Gastrocnemius medialis (tissue), 4 donors: ENCODE data around the gene DCLK2. TPM values are rescaled to one million over a fixed set of nuclear protein-coding genes. Genes with fewer than 3 reads are reported as not detected.

ENCODE experiments used
- ATAC-seq, 2 donors: fragments of 150-250 bp; one replicate each; pipeline ENCODE4 v1.9.1; 2016
- DNase-seq, 2 donors: peaks; one replicate each; pipeline ENCODE4 v3.0.0-alpha.2; 2019
- H3K27ac ChIP-seq, 4 donors: fragments of 200-600 bp; sonication (generic); 1 replicate in 1 of 4; 2 replicates in 3 of 4; pipeline ENCODE4 v1.5.1; 2016 to 2018; ENCODE audit warnings: mild to moderate bottlenecking in 2 of 4, moderate library complexity in 1 of 4
- H3K27me3 ChIP-seq, 3 donors: fragments of 200-600 bp; sonication (generic) in 2 of 3; 1 replicate in 1 of 3; 2 replicates in 2 of 3; pipeline versions ENCODE4 v1.5.1 to v1.6.0; 2016 to 2019; ENCODE audit warnings: mild to moderate bottlenecking in 1 of 3, moderate library complexity in 1 of 3
- H3K36me3 ChIP-seq, 2 donors: fragments of 200-600 bp; sonication (generic) in 1 of 2; one replicate each; pipeline ENCODE4 v1.5.1; 2017 to 2018
- H3K4me1 ChIP-seq, 2 donors: fragments of 200-600 bp; sonication (generic) in 1 of 2; one replicate each; pipeline ENCODE4 v1.5.1; 2016 to 2017; ENCODE audit warnings: mild to moderate bottlenecking in 2 of 2
- H3K4me3 ChIP-seq, 4 donors: fragments of 200-600 bp; sonication (generic) in 3 of 4; 1 replicate in 1 of 4; 2 replicates in 3 of 4; pipeline ENCODE4 v1.5.1; 2016 to 2019; ENCODE audit warnings: mild to moderate bottlenecking in 2 of 4
- H3K9me3 ChIP-seq, 3 donors: fragments of 200-600 bp; sonication (generic) in 2 of 3; 1 replicate in 1 of 3; 2 replicates in 2 of 3; pipeline ENCODE4 v1.5.1; 2016 to 2019
- CTCF ChIP-seq, 5 experiments: fragments of 450-650 bp in 3 of 5; fragments of 200-600 bp in 2 of 5; sonication (generic) in 2 of 5; IDR thresholded peaks in 4 of 5; conservative IDR thresholded peaks in 1 of 5; 1 replicate in 4 of 5; 2 replicates in 1 of 5; pipeline ENCODE4 v1.5.1; 2016 to 2019; ENCODE audit warnings: antibody characterized with exemption in 5 of 5, mild to moderate bottlenecking in 3 of 5, moderate library complexity in 3 of 5
- POLR2A ChIP-seq, 2 donors: fragments of 450-650 bp; IDR thresholded peaks; one replicate each; pipeline ENCODE4 v1.6.1; 2017; ENCODE audit warnings: antibody characterized with exemption in 2 of 2, mild to moderate bottlenecking in 2 of 2, moderate library complexity in 2 of 2
- in situ Hi-C, 4 donors: fragments of 200-750 bp; cut with MboI; loops; one replicate each; pipeline versions ENCODE4 v1.15.0 to v1.8.0; 2017; ENCODE audit warnings: low sequenced_read_pairs in 4 of 4
- intact Hi-C: fragments of 100-400 bp; cut with DNase I; formaldehyde crosslinking; loops from one replicate; pipeline ENCODE4 v1.15.1; 2023; ENCODE audit warnings: low total_unique reads
- total RNA-seq, 4 donors: library from RNA; depleted of rRNA; stranded (reverse); fragments of >200 nt; gene quantifications; one replicate each; pipeline versions ENCODE4 v1.1.0 to v1.2.3, GENCODE V29; 2016

The DCLK2 gene
- total RNA-seq, 4 donors from 2014 or later, result 0.29 to 0.97 (median 0.47) TPM

- DNase-seq (no peak), ATAC-seq (no peak)
- no peaks in the 10 kb centered on the region for H3K4me1 ChIP-seq
- no peaks in the 10 kb centered on the region for H3K9me3 ChIP-seq
- H3K27me3 ChIP-seq, result no peaks in the 10 kb centered on the region
- TF ChIP-seq POLR2A (IDR thresholded peaks at IDR 0.05) (no peak), CTCF (IDR thresholded peaks at IDR 0.05 in 4 of 5, conservative IDR thresholded peaks at IDR 0.05 in 1 of 5) (no peak)
- intact Hi-C loops (loop anchor here (10.0 kb wide), 1 partner anchor 132 kb away; the partner anchor contains the start of gene DCLK2), in situ Hi-C loops (loop anchor here in 2 of 4 donors (25.0 kb wide), 1 partner anchor 195 kb away; no protein-coding TSS in a partner anchor)
- H3K27ac ChIP-seq, result no peak overlapping the region
- H3K4me3 ChIP-seq, result no peak overlapping the region
- H3K36me3 ChIP-seq, result no peaks in the 10 kb centered on the region
Observed at GRCh38 chr4:150206954-150207353, 128.7 kb downstream of the DCLK2 start.

- Histone ChIP-seq H3K4me3 (no peak overlapping the region), H3K36me3 (no peaks in the 10 kb centered on the region), H3K4me1 (no peaks in the 10 kb centered on the region), H3K27me3 (no peaks in the 10 kb centered on the region), H3K9me3 (no peaks in the 10 kb centered on the region), H3K27ac (no peak overlapping the region)
- in situ Hi-C loops (loop anchor here in 2 of 4 donors (25.0 kb wide), 1 partner anchor 196 kb away; no protein-coding TSS in a partner anchor), intact Hi-C loops (loop anchor here (10.0 kb wide), 1 partner anchor 133 kb away; the partner anchor contains the start of gene DCLK2)
- no peak for ATAC-seq
- TF ChIP-seq CTCF (IDR thresholded peaks at IDR 0.05 in 4 of 5, conservative IDR thresholded peaks at IDR 0.05 in 1 of 5) (no peak), POLR2A (IDR thresholded peaks at IDR 0.05) (no peak)
- no peak for DNase-seq
Observed at GRCh38 chr4:150207871-150208270, 129.6 kb downstream of the DCLK2 start.

GRCh38 chr4:150209140-150209829 is 131.0 kb downstream of the DCLK2 start:
- TF ChIP-seq POLR2A (IDR thresholded peaks at IDR 0.05) (no peak), CTCF (IDR thresholded peaks at IDR 0.05 in 4 of 5, conservative IDR thresholded peaks at IDR 0.05 in 1 of 5) (peak in 4 of 5 experiments; percentile 28 to 46 (median 38))
- H3K9me3 ChIP-seq, result no peaks in the 10 kb centered on the region
- H3K4me3 ChIP-seq, result no peak overlapping the region
- ATAC-seq (no peak), DNase-seq (no peak)
- H3K27ac ChIP-seq, result no peak overlapping the region
- no peaks in the 10 kb centered on the region for H3K4me1 ChIP-seq
- H3K36me3 ChIP-seq, result no peaks in the 10 kb centered on the region
- no peaks in the 10 kb centered on the region for H3K27me3 ChIP-seq
- in situ Hi-C loops, result loop anchor here in 2 of 4 donors (25.0 kb wide), 1 partner anchor 197 kb away; no protein-coding TSS in a partner anchor
- intact Hi-C loops, result loop anchor here (1.0 to 10.0 kb wide), 2 partner anchors 134 to 199 kb away; partner anchors contain the start of gene DCLK2

- intact Hi-C loops (no loop called here), in situ Hi-C loops (loop anchor here (10.0 to 25.0 kb wide), 2 partner anchors 199 to 206 kb away; no protein-coding TSS in a partner anchor)
- Histone ChIP-seq H3K9me3 (no peaks in the 10 kb centered on the region), H3K4me3 (no peak overlapping the region), H3K27ac (no peak overlapping the region), H3K27me3 (no peaks in the 10 kb centered on the region), H3K36me3 (no peaks in the 10 kb centered on the region), H3K4me1 (no peaks in the 10 kb centered on the region)
- TF ChIP-seq POLR2A (IDR thresholded peaks at IDR 0.05) (no peak), CTCF (IDR thresholded peaks at IDR 0.05 in 4 of 5, conservative IDR thresholded peaks at IDR 0.05 in 1 of 5) (no peak)
- DNase-seq (no peak), ATAC-seq (no peak)
Observed at GRCh38 chr4:150211016-150211415, 132.8 kb downstream of the DCLK2 start.
